CD4-positive, alpha-beta T cell treated with Interferon gamma for 1 hour (primary cell): ENCODE data around the gene CELF2.
"Not testable (repeated sequence)": the region's sequence is repeated elsewhere in the genome, so short reads cannot be mapped to it uniquely, and the experiment has no call there.

Experiments
- DNase-seq: peaks from one replicate; pipeline ENCODE4 v3.0.0-alpha.2; 2020

Gene CELF2

GRCh38 chr10:11336722-11337162, 319.1 kb downstream of the CELF2 start:
- no peak for DNase-seq

GRCh38 chr10:11337516-11337915, 319.8 kb downstream of the CELF2 start:
- DNase-seq: no peak

DNA sequence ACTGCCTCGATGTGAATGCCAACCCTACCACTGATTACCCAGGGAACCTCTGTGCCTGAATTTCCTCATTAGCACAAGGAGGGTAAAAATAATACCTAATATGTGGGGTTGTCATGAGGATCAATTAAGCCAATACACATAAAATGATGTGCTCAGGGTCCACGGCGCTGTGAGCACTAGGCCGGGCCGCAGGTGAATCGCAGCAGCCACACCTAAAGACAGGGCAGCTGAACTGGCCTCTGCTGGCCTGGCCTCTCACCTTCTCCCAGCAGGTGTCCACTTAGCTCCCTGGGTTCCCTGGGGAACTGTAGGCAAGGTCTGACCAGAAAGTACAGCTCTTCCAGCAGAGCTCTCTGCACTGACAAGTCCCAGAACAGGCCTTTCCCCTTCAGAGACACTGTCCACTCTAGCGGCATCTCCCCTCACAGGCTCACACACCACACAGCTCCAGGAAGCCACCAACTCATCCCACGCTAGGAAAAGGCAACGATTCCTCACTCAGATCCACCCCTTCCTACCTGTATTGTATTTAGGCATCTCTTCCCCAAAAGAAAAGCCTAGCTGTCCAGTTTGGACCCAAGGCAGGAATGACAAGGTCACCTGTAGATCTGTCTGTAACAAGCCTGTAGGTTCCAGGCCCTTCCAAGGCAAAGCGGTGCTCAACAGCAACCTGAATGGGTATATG, 320.6 kb downstream of the CELF2 start:
- no peak for DNase-seq

- DNase-seq: no peak
These were observed 321.3 kb downstream of the CELF2 start for GRCh38 chr10:11339013-11339412.

- DNase-seq: no peak
These were observed 322.0 kb downstream of the CELF2 start for GRCh38 chr10:11339660-11340059.

- no peak for DNase-seq
These were observed 323.8 kb downstream of the CELF2 start for GRCh38 chr10:11341283-11341960.

DNA sequence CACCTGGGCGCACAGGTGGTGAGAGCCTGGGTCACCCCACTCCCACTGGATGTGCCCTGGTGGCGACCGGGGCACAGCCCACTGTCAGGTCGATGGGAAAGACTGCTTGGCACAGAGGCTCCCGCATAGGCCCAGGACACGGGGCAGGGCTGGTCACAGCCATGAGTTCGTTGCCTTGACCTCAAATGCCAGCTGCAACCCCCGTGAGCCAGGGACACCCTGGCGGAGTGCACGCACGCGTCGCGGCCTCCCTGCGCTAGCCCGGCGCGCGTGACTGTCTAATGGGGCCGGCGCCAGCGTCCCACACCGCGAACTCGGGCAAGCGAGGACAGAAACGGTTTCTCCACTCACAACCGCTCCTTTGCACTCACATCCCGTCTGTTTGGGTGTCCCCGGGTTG, 326.4 kb downstream of the CELF2 start:
- DNase-seq: no peak

DNA sequence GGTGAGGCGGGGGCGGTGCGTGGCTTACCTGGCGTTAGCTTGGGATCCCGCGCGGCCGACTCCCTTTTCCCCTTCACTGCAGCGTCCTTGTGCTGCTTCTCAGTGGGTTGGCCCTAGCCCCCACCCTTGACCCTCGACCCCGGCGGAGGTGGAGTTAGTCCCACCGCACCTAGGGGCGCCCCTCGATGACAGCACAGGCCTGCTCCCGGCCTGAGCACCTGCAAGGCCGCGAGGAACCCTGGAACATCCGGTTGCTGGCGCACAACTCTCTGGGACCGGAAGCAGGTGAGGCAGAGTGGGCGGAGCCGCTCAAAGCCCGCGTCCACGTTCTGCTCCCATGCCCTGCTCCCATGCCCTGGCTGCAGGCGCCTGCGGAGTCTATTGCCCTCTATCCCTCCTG, 326.9 kb downstream of the CELF2 start:
- no peak for DNase-seq

DNA sequence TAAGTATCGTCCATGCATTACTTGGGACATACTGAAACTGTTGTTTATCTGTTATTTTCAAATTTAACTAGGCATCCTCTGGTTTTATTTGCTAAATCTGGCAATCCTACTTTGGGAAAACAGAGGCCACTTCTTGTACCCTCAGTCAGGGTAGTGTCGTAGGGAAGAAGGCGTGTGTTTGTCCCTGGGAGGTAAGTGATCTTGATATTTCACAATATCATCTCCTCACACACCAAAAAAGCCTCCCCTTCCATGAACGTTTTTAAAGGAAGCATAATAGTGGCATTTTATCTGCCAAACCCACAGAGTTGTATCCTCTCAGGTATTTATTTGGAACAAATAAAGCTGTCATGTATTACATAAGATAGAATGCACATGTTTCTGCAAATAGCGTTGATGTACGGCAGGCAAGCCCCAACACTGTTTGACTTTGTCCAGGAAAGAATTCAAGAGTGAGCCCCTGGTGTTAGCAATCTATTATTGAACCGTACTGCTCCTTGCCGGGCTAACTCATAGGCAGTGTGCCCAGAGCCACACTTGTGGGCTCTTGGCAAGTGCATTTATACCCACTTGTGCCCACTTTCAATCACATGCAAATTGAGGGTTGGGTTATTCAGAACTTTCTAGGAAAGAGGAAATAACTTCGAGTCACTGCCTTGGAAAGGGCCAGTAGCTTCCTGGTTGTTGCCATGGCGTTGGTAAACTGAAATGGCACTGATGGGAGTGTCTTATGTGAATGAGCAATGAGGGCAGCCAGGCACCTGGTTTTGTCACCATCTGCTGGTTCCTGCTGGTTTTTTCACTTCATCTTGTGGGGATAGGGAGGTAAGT, 327.8 kb downstream of the CELF2 start:
- DNase-seq: peak; percentile 49

GRCh38 chr10:11347580-11347979, 329.9 kb downstream of the CELF2 start:
- DNase-seq: not testable (repeated sequence)

- no peak for DNase-seq
These were observed 334.1 kb downstream of the CELF2 start for GRCh38 chr10:11351801-11352200.

DNA sequence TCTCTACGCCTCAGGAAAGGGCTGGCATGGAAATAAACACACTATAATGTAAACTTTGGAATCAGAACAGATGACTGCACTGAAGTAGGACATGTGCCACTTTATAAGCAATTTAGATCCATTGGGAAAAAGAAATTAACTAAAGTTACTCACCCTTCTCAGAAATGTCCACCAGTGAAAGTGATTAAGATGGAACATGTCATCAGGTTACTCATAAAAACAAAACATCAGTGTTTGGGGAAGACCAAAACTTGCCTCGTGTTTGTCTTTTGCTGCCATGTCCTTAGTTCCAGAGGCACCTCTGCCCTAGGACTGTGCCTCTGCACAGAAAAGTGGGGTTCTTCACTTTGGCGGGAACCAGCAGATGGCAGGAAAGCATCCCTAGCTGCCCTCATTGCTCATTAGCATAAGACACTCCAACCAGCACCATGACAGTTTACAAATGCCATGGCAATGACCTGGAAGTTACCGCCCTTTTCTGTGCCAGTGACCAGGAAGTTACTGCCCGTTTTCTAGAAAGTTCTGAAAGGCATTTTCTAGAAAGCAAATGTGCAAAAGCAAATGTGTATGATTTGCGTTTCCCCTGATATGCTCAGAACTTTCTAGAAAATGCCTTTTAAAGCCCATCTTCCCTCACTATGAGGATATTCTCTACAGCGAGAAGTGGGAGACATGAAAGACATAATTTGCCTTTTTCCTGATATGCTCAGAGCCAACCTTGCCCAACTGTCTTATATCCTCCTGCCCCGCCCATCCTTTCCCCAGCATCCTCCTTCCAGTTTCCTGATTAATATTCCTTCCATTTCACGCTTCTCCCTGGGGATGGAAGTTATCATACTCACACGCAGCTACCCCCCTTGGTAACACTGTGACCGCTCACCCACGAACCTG, 335.6 kb downstream of the CELF2 start:
- DNase-seq: no peak

GRCh38 chr10:11354823-11355222, 337.2 kb downstream of the CELF2 start:
- DNase-seq: no peak

DNA sequence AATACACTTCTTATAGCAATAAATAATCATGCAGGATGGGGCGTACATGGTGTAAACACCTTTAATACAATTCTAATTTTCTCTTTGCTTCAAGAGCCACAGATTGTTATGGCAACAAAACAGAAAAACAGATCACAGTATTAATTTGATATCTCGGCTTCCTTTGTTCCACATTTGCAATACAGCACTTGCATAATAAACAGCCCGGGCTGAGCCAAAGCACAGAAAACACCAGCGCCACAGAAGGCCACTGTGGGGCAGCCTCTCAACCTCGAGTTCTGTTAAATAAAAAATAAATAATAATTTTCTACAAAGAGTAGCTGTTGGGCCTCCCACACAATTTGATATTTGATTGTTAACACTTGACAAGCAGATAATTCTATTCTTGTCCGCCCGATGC, 337.9 kb downstream of the CELF2 start:
- no peak for DNase-seq

DNA sequence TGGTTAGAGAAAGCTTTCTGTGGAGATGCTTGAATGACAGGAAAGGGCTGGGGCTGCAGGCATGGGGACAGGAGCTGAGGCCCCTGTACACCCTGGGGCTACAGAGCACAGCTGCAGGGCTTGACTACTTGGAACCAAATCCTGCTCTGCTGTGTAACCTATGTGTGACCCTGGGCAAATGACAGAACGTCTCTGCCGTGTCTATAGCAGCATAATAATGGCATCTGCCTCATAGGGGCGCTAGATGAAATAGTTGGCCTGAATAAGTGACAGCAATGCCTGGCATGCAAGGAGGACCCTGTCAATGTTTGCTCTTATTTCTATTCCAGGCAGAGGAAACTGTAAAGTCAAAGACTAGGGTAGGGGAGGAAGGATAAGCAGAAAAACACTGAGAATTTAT, 339.8 kb downstream of the CELF2 start:
- no peak for DNase-seq

GRCh38 chr10:11358011-11358410, 340.3 kb downstream of the CELF2 start:
- no peak for DNase-seq

- DNase-seq: no peak
These were observed 341.4 kb downstream of the CELF2 start for GRCh38 chr10:11358923-11359575.

GRCh38 chr10:11359869-11360268, 342.2 kb downstream of the CELF2 start:
- no peak for DNase-seq

- DNase-seq: no peak
These were observed 345.8 kb downstream of the CELF2 start for GRCh38 chr10:11363497-11363896.

GRCh38 chr10:11364241-11364640, 346.6 kb downstream of the CELF2 start:
- no peak for DNase-seq

DNA sequence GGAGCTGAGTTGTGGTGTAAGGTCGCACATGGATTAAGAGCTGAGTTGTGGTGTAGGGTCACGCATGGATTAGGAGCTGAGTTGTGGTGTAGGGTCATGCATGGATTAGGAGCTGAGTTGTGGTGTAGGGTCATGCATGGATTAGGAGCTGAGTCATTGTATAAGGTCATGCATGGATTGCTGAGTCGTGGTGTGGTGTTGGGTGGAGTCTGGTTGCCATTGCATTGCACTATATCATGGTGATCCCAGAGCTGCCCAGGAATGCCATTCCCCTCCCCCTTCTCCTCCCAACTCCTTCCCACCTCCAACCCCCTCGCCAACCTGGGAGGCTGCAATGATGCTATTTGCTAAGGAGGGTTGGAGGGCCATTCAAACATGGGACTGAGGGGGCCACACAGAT, 349.2 kb downstream of the CELF2 start:
- not testable (repeated sequence) for DNase-seq

DNA sequence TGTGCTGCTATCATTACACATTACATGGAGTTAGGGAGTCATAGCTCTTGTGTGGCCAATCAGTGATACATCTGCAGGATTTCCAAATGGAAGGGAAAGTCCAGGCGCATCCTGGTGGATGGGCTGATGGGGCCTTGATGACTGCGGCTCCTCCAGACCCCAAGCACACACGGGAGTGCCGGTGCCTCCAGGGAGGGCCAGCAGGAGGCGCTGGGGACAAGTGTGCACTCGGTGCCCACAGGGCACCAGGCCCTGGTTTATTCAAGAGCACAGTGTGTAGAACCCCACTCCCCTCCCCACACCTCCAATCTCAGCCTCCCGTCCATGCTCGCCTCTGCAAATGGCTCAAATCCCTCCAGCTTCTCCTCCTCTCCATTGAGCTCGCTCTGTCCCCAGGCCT, 349.8 kb downstream of the CELF2 start:
- no peak for DNase-seq
